A549 (cell line): ENCODE results near the gene TNP2. TPM values are rescaled to one million over a fixed set of nuclear protein-coding genes. Genes with fewer than 3 reads are reported as not detected.

Source experiments
- ATAC-seq, 2 experiments: fragments of 200-7000 bp in 1 of 2; fragments of >200 bp in 1 of 2; cut with Nextera tagmentation in 1 of 2; cut with Tn5 transposase in 1 of 2; 3 replicates each; pipeline versions ENCODE4 v1.8.0 to v1.9.1; 2018 to 2020; ENCODE audit warnings: mild to moderate bottlenecking in 1 of 2, moderate library complexity in 1 of 2
- CTCF ChIA-PET: fragments of 300-600 bp; sonication (Branson Sonifier 250); formaldehyde crosslinking; extraction: SDS; loops from one replicate; lab custom pipeline; 2021; ENCODE audit warnings: antibody characterized with exemption, inconsistent platforms; lab: Yijun Ruan, JAX
- POLR2A ChIA-PET: fragments of 350-600 bp; formaldehyde crosslinking; extraction: SDS; loops from one replicate; lab custom pipeline; 2021; ENCODE audit warnings: antibody characterized with exemption, inconsistent platforms; lab: Yijun Ruan, JAX
- DNase-seq, 2 experiments: peaks; one replicate each; pipeline versions ENCODE4 v3.0.0 to v3.0.0-alpha.2; 2011 to 2016; ENCODE audit warnings: low read depth in 1 of 2, low spot score in 1 of 2
- FAIRE-seq: peaks from 2 replicates; lab custom pipeline; 2011; peaks lifted over from hg19 to GRCh38; lab: Jason Lieb, UNC
- H3K27ac ChIP-seq, 2 experiments: fragments of >200 bp; sonication (Bioruptor Twin); formaldehyde crosslinking; 3 replicates each; pipeline ENCODE4 v1.5.1; 2016 to 2017
- H3K4me1 ChIP-seq: fragments of >200 bp; sonication (Bioruptor Twin); formaldehyde crosslinking; 3 replicates; pipeline ENCODE4 v1.6.1; 2016
- H3K4me2 ChIP-seq: fragments of >200 bp; sonication (Bioruptor Twin); formaldehyde crosslinking; 3 replicates; pipeline ENCODE4 v1.6.1; 2016
- H3K4me3 ChIP-seq: fragments of >200 bp; sonication (Bioruptor Twin); formaldehyde crosslinking; 3 replicates; pipeline ENCODE4 v1.5.1; 2016
- H3K9me3 ChIP-seq: fragments of >200 bp; sonication (Bioruptor Twin); formaldehyde crosslinking; 3 replicates; pipeline ENCODE4 v1.6.1; 2016
- CBX2 ChIP-seq: fragments of 200-600 bp; sonication (generic); IDR thresholded peaks from 2 replicates; pipeline ENCODE4 v1.6.1; 2016; ENCODE audit warnings: low read depth, mild to moderate bottlenecking, borderline replicate concordance
- CHD4 ChIP-seq: fragments of 200-600 bp; sonication (generic); IDR thresholded peaks from 2 replicates; pipeline ENCODE4 v1.6.1; 2016; ENCODE audit warnings: antibody characterized with exemption, mild to moderate bottlenecking, borderline replicate concordance
- EHMT2 ChIP-seq: fragments of 200-600 bp; sonication (generic); IDR thresholded peaks from 2 replicates; pipeline ENCODE4 v1.6.1; 2016; ENCODE audit warnings: antibody characterized with exemption, low read depth, mild to moderate bottlenecking, moderate library complexity
- HDAC2 ChIP-seq: fragments of 200-600 bp; sonication (generic); IDR thresholded peaks from 2 replicates; pipeline ENCODE4 v1.6.1; 2016
- HOXB13 ChIP-seq: fragments of 250-450 bp; sonication (Bioruptor Pico); IDR thresholded peaks from 2 replicates; pipeline ENCODE4 v1.5.0; 2020; ENCODE audit warnings: low read depth, mild to moderate bottlenecking, moderate library complexity
- HOXB5 ChIP-seq: fragments of 250-450 bp; sonication (Bioruptor Pico); IDR thresholded peaks from 2 replicates; pipeline ENCODE4 v1.5.0; 2020; ENCODE audit warnings: mild to moderate bottlenecking, moderate library complexity
- MAFK ChIP-seq: fragments of 450-650 bp; IDR thresholded peaks from 2 replicates; pipeline ENCODE4 v1.6.1; 2014; ENCODE audit not compliant: partially characterized antibody
- MAZ ChIP-seq: fragments of 150-350 bp; IDR thresholded peaks from 2 replicates; pipeline ENCODE4 v1.6.1; 2014; ENCODE audit warnings: antibody characterized with exemption, low read depth, low read length, borderline replicate concordance
- NPAS2 ChIP-seq: fragments of 250-450 bp; sonication (Bioruptor Pico); IDR thresholded peaks from 2 replicates; pipeline ENCODE4 v1.8.0; 2022; ENCODE audit warnings: mild to moderate bottlenecking, moderate library complexity, borderline replicate concordance
- RCOR1 ChIP-seq: fragments of 150-350 bp; IDR thresholded peaks from 2 replicates; pipeline ENCODE4 v1.6.1; 2014; ENCODE audit warnings: antibody characterized with exemption, low read length, low read depth
- RNF2 ChIP-seq: fragments of 200-600 bp; sonication (generic); IDR thresholded peaks from 2 replicates; pipeline ENCODE4 v1.6.1; 2016; ENCODE audit warnings: low read depth, mild to moderate bottlenecking, antibody characterized with exemption, moderate library complexity, borderline replicate concordance
- SMC3 ChIP-seq: fragments of >200 bp; sonication (Bioruptor Twin); formaldehyde crosslinking; IDR thresholded peaks from 3 replicates; pipeline ENCODE4 v1.6.1; 2018; ENCODE audit warnings: inconsistent platforms
- TFCP2L1 ChIP-seq: fragments of 250-450 bp; sonication (Bioruptor Pico); IDR thresholded peaks from 2 replicates; pipeline ENCODE4 v1.5.0; 2021; ENCODE audit warnings: mild to moderate bottlenecking
- TP53 ChIP-seq: fragments of 250-450 bp; sonication (Bioruptor Pico); IDR thresholded peaks from 2 replicates; pipeline ENCODE4 v1.5.0; 2021; ENCODE audit warnings: mild to moderate bottlenecking, moderate library complexity
- WGBS: methylation state at CpG from one replicate; pipeline ENCODE4 v1.1.6; 2017; ENCODE audit errors: missing lambda C conversion rate; 5-methylcytosine and 5-hydroxymethylcytosine counted together
- polyA plus RNA-seq, 4 experiments: library from polyadenylated mRNA; depleted of rRNA in 3 of 4; stranded (reverse); fragments of >200 nt; fragmentation: RNase III in 1 of 4; extraction: RNeasy Plus Mini Kit Qiagen cat#74134 plus additional on column Dnase treatment in 1 of 4; gene quantifications; 2 replicates in 3 of 4; 3 replicates in 1 of 4; pipeline ENCODE4 v1.2.3, GENCODE V29; 2011 to 2017
- TF ChIP-seq, protein P1 (sequence below): fragments of 250-450 bp; sonication (Bioruptor Pico); IDR thresholded peaks from 2 replicates; pipeline ENCODE4 v1.5.0; 2021; ENCODE audit warnings: mild to moderate bottlenecking, moderate library complexity, borderline replicate concordance
- TF ChIP-seq, protein P2 (sequence below): fragments of 250-450 bp; sonication (Bioruptor Pico); IDR thresholded peaks from 2 replicates; pipeline ENCODE4 v1.5.0; 2020; ENCODE audit warnings: low read depth, mild to moderate bottlenecking, moderate library complexity

TNP2 gene
- polyA plus RNA-seq, 2 of the 4 experiments (the other 2 are of a cell fraction), result not detected

DNA sequence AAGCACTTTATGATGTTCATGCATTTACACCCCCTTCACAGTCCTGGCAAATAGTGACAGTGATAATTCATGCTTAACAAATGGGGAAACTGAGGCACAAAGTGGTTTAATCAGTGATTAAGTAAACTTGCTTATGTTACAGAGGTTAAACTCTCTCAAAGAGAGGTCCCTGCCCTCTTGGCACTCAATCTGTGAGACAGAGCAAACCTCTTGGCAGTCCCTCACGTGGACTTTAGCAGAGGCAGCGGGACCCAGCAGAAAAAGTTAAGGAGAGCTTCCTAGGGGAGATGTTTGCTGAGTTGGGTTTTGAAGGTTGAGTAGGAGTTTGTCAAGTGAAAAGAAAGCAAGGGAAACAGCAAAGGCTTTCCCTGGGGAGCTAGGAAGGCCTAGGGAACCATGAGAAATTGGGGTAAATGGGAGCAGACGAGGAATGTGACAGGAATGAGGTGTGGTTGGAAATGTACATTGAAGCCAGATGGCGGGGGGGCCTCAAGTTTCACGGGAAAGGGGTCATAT is 23.8 kb downstream of the TNP2 start (continued):
- TF ChIP-seq CHD4, result no peak
- TF ChIP-seq MAFK, result no peak
- TF ChIP-seq EHMT2, result no peak
- no peak for TF ChIP-seq HDAC2
- TF ChIP-seq NPAS2 (CRISPR knock-in tag), result no peak
- no peak for TF ChIP-seq CBX2
- TF ChIP-seq RCOR1, result no peak

DNA sequence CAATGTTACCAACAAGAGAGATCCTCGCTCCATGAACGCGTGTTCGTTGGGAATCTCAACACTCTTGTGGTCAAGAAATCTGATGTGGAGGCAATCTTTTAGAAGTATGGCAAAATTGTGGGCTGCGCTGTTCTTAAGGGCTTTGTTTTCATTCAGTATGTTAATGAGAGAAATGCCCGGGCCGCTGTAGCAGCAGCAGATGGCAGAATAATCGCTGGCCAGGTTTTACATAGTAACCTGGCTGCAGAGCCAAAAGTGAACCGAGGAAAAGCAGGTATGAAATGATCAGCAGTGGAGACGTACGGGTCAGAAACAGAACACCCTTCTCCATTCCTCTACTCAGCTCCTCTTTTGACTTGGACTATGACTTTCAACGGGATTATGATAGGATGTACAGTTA is 26.5 kb downstream of the TNP2 start:
- no peaks in the 10 kb centered on the region for H3K4me1 ChIP-seq
- H3K9me3 ChIP-seq, result no peaks in the 10 kb centered on the region
- TF ChIP-seq TFCP2L1, result no peak
- TF ChIP-seq TP53, result no peak
- TF ChIP-seq, protein P1, sequence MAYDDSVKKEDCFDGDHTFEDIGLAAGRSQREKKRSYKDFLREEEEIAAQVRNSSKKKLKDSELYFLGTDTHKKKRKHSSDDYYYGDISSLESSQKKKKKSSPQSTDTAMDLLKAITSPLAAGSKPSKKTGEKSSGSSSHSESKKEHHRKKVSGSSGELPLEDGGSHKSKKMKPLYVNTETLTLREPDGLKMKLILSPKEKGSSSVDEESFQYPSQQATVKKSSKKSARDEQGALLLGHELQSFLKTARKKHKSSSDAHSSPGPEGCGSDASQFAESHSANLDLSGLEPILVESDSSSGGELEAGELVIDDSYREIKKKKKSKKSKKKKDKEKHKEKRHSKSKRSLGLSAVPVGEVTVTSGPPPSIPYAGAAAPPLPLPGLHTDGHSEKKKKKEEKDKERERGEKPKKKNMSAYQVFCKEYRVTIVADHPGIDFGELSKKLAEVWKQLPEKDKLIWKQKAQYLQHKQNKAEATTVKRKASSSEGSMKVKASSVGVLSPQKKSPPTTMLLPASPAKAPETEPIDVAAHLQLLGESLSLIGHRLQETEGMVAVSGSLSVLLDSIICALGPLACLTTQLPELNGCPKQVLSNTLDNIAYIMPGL (CRISPR knock-in tag), result no peak
- TF ChIP-seq, protein P2, sequence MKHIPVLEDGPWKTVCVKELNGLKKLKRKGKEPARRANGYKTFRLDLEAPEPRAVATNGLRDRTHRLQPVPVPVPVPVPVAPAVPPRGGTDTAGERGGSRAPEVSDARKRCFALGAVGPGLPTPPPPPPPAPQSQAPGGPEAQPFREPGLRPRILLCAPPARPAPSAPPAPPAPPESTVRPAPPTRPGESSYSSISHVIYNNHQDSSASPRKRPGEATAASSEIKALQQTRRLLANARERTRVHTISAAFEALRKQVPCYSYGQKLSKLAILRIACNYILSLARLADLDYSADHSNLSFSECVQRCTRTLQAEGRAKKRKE (CRISPR knock-in tag), result no peak
- no peak for TF ChIP-seq SMC3
- TF ChIP-seq HOXB5, result no peak
- TF ChIP-seq HOXB13 (CRISPR knock-in tag), result no peak
- no peak for TF ChIP-seq HDAC2
- no peak for TF ChIP-seq RNF2
- TF ChIP-seq EHMT2, result no peak
- CTCF ChIA-PET, result interaction anchor here (1.1 to 4.0 kb wide), 2 partner anchors 13 to 67 kb away, joined by 4 to 14 read pairs; partner anchors contain the start of gene SOCS1
- H3K4me2 ChIP-seq, result no peak overlapping the region
- no peak for FAIRE-seq
- no peak overlapping the region for H3K4me3 ChIP-seq
- H3K27ac ChIP-seq, result no peak overlapping the region
- POLR2A ChIA-PET, result no interaction called here
- no peak for DNase-seq
- ATAC-seq, result no peak
- WGBS, result 65% methylated on average over 12 of the region's 12 CpGs

DNA sequence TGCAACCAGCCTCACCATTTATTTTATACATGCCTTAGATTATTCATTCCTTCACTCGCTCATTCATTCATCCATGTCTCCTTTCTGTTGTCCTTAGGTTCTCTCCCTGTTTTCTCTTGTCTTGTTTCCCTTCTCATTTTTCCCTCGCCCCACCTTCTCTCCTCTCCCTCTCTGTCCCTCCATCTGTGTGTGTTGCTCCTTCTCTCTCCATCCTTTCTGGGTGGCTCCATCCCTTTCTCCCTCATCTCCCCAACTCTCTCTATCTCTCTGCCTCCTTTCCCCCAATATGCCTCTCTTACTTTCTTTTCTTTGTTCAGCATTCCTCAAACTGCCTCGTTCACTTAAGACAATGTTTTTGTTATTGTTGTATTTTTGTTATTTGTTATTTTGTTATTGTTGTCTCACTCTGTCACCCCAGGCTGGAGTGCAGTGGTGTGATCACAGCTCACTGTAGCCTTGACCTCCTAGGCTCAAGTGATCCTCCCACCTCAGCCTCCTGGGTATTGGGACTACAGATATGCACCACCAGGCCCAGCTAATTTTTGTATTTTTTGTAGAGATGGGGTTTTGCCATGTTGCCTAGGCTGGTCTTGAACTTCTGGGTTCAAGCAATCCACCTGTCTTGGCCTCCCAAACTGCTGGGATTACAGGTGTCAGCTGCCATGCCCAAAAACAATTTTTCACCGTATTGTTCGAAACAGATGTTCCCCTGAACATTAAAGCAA is 27.5 kb downstream of the TNP2 start:
- Histone ChIP-seq H3K27ac (no peak overlapping the region), H3K4me3 (no peak overlapping the region), H3K4me2 (no peak overlapping the region), H3K9me3 (no peaks in the 10 kb centered on the region), H3K4me1 (no peaks in the 10 kb centered on the region)
- no peak for TF ChIP-seq HDAC2
- no peak for TF ChIP-seq MAZ
- TF ChIP-seq TP53, result no peak
- WGBS, result 71% methylated on average over 5 of the region's 5 CpGs
- ChIA-PET CTCF (interaction anchor here (1.1 to 4.0 kb wide), 2 partner anchors 14 to 66 kb away, joined by 4 to 14 read pairs; partner anchors contain the start of gene SOCS1), POLR2A (no interaction called here)
- FAIRE-seq (no peak), DNase-seq (no peak), ATAC-seq (no peak)
